ENCODE data around the gene RNF208.

Gene RNF208

DNA sequence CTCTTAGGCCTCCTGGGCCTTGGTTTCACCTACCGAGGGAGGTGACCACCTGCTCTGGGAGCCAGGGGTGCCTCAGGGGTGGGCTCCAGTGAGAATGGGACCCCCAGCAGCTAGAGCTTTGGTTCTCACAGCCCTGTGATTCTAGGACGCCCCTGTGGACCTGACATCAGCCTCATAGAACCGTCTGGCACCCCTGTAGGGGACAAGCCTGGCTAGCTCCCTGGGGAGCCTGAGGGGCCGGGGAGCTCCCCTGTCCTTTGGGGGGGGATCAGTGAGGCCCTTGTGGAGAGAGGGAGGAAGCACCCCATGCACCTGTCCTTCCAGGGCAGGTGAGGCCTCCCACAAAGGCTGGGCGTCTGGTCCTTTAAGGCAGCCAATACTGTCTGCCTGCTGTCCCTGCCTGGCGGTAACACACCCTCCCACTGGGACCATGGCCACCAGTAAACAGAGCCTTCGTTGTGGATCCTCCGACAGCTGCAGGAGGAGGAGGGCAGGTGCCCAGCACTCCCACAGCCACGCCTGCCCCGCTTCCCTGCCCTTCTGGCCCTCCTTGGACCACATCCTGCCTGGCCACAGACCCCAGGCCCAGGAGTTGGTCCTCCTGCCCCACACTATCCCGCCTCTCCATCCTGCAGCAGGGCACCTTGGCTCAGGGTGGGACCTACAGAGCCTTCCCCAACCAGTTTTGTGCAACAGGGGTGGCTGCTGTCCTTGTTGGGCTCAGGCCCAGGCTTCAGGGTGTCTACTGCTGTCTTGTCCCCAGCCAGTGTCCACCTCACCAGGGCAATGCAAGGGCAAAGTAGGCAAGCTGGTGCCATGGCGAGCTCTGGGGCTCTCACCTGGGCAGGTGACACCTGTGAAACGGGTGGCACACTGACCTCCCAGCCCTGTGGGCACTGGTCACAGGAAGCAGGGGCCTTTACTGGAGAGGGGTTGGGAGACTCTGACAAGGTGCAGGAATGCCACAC lies 16.0 kb upstream of the RNF208 start:
- no peak for DNase-seq

DNA sequence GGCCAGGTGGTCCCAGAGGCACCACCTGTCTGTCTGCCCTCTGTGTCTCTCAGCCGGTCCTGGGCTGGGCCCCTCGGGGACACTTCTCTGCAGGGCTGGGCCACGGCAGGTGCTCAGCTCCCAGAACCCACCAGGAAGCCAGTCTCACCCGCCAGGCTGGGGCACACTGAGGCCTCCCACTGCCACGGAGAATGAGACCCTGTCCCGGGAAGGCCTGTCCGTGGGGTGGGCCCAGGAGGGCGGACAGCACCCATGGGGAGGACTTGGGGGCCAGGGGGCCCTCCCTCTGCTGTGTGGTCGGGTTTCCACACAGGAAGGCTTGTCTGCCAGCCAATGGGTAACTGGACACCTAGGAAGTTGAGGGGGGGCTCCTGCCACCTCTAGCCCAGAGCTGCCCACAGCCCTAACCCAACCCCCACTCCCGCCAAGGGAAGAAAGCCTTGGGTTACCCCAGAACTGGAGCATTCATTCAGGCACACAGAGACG lies 14.9 kb upstream of the RNF208 start:
- no peak for DNase-seq

DNA sequence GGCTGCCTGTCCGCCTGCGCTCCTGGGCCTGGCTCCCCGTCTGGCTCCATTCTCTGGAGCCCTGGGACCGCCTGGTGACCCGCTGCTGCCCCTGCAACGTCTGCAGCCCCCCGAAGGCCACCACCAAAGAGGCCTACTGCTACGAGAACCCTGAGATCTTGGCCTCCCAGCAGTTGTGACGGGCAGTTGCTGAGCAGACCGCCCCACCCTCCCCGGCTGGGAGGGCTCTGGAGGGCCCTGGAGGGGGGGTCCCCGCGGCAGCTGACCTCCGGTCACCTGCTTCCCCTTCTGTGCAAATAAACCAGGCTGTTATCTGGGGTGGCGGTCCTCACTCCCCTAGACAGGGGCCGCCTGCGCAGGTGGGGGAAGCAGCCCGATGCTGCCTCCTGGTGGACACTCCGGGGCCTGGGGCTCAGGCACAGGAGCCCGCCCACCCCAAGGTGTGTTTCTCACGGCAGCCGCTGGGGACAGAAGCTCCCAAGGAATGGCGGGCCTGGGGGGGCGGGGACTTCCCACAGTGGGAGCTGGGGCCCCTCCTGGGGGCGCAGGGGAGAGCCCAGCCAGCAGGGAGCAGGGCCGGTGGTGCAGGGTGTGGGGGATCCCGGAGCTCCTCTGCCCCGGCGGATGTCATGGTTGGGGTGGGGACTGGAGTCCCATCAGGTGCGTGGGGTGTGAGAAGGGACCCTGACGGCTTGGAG lies 14.3 kb upstream of the RNF208 start:
- peak; percentile 90 for DNase-seq

DNA sequence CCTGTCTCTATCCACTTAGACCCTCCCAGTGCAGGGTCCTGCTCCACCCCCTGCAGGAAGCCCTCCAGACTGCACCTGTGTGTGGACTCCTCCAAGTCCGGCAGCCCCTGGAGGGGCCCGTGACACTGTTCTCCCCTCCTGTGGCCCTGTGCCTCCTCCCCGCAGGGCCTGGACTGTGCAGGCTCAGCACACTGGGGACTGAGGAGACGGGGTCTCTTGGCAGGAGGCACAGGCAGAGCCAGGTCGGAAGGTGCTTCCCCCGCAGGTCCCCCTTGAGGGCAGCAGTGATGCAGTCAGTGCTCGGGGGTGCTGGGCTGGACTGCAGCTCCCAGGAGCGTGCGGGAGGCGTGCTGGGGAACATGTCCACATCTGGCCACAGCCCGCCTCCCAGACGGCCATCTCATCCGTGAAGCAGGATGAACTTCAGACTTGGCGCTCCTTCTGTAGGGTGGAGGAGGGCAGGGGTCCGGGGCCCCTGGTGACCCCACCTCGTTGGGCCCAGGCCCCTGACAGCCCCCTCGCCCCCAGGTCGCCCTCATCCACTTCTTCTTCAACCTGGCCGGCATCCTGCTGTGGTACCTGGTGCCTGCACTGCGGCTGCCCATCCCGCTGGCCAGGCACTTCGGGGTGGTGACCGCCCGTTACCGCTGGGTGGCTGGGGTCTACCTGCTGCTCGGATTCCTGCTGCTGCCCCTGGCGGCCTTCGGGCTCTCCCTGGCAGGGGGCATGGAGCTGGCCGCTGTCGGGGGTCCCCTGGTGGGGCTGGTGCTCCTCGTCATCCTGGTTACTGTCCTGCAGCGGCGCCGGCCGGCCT lies 13.6 kb upstream of the RNF208 start:
- no peak for DNase-seq

DNA sequence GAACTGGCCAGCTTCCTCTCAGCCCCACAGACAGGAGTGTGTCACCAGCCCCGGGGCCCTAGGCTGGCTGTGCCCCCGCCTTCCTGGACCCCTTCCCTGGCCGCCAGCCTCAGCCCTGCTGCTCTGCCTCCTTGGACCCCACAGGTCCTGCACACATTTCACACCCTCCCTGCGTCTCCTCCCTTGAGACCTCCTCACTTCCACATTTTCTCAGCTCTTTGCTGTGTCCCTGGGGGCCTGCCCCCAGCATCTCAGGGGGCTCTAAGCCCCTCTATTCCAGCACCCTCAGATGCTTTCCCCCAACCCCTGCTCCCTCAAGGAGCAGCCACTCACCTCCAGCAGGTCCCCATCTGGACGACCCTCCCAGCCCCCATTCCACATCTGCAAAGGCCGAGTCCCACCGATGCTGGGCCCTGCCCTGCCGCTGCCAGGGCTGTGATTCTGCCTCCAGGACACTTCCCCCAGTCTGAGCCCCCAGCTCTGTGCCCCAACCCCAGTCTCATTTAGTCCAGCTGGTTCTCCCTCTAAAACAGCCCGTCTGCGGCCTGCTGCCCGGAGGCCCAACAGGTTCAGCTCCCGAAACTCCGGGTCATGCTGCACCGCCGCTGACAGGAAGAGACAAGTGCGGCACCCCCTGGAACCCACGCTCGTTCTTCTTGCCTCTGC lies 12.9 kb upstream of the RNF208 start:
- DNase-seq = no peak

DNA sequence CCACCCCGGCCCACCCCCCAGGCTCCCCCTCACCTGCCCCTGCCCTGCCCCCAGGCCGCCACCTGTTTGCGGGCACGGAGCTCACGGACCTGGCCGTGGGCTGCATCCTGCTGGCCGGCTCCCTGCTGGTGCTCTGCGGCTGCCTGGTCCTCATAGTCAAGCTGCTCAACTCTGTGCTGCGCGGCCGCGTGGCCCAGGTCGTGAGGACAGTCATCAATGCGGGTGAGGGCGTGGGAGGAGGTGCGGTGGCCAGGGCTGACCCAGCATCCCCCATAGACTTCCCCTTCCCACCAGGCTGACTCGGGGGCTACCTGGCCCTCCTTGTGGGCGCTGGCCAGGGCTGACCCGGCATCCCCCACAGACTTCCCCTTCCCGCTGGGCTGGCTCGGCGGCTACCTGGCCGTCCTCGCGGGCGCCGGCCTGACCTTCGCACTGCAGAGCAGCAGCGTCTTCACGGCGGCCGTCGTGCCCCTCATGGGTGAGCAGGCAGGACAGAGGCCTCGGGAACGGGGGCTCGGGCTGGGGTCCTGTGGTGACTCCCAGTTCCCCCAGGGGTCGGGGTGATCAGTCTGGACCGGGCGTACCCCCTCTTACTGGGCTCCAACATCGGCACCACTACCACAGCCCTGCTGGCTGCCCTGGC lies 12.1 kb upstream of the RNF208 start:
- DNase-seq = no peak

DNA sequence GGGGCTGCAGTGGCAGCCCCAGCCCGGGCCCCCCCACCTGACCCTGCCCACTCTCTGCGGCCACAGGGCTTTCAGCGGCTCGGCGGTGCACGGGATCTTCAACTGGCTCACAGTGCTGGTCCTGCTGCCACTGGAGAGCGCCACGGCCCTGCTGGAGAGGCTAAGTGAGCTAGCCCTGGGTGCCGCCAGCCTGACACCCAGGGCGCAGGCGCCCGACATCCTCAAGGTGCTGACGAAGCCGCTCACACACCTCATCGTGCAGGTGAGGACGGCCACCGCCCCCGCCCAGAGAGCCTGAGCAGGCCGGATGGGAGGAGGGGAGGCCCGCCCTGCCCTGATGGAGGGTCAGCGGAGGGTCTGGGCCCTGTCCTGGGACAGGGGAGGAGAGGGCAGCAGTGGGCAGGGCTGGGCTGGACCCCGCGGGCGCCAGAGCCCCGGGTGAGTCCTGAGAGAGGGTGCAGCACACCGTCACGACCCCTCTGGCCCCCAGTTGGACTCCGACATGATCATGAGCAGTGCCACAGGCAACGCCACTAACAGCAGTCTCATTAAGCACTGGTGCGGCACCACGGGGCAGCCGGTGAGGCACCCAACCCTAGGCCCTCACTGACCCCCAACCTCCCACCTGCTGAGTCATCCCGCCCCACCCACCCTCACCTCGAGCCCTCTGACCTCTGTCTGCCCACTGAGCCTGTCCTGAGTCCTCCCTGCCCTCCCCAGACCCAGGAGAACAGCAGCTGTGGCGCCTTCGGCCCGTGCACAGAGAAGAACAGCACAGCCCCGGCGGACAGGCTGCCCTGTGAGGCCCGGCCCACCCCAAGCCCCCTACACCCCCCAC lies 11.3 kb upstream of the RNF208 start:
- no peak for DNase-seq

DNA sequence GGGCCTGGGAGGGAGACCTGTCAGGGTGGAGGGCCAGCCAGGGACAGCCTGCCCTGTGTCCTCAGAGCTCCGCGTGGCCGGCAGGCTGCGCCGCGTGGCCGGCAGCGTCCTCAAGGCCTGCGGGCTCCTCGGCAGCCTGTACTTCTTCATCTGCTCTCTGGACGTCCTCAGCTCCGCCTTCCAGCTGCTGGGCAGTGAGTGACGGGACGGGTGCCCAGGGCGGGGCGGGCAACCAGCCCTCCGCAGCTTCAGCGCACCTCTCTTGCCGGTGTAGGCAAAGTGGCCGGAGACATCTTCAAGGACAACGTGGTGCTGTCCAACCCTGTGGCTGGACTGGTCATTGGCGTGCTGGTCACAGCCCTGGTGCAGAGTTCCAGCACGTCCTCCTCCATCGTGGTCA lies 10.5 kb upstream of the RNF208 start:
- no peak for DNase-seq

DNA sequence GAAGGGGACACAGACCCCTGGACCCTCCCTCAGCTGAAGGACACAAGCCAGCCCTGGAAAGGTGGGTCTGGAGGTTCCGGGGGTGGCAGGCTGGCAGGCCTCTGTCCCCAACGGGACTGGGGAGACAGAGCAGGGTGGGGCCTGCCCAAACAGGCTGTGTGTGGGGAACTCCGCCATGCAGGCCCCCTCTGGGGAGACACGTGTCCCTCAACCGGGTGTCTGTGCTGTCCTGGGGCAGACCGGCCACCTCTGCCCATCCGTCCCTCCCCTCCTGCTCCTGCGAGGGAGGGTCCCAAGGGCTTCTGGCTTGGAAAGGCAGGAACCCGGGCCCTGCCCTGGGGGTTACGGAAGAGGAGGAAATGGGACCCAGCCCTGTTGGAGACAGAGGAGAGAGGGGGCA lies 10.1 kb upstream of the RNF208 start:
- no peak for DNase-seq

DNA sequence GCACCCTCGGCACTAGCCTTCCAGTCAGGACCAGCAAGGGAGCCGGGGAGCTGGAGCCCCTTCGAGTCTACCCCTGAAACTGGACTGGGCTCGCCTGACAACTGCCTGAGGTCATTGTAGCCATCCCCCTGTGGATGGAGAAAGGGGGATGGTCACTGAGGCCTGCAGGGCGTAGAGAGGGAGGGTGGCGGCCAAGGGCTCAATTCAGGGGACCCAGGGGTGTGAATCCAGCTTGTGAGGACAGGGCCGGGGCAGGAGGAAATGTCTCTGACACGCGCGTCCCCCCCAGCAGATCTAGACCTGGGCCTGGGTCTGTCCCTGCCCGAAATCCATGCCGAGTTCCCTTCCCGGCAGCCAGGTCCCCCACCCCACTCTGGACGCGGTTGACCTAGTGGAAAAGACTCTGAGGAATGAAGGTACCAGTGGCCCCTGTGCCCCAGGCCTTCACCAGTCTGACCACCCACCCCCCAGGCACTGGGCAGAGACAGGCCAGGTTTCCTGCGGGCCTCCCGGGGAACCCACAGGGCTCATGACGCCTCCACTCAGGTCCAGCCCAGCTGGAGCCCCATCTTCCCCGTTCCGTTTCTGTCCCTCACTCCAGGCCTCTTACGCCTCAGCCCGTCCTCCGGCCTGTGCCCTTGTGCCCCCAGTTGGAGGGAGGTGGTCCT lies 9.5 kb upstream of the RNF208 start:
- DNase-seq = no peak

DNA sequence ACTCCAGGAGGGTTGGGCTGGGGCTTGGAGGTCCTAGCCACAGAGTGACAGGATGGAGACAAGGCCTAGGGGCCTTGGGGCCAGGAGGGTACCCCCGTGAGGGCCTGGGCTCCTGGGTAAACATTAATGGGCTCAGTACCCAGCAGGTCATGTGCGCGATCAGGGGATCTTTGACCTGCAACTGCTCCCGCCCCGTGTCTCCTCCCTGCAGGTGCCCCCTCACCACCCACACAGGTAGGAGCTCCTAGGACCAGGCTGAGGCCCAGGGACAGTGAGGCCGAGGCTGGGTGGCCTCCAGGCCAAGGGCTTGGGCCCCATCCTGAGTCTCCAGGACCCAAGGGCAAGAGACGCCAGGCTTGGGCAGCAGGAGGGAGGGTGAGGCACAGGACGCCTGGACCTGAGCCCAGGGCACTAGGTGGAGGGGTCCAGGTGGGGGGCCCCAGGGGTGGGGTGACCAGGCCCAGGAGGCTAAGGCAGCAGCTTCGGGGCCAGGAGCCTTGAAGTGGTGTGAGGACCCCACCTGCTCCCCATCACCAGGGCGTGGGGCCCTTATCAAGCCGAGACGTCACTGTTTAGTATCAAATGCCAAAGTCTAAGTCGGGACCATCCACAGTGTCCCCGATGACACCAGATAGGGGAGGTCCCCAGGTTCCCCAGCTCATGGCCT lies 8.8 kb upstream of the RNF208 start, which contains the start of gene SLC34A3:
SLC34A3 (plus strand) TSS at position 197 of the 667 bp plus-strand sequence. CDS start 802 bp downstream, outside the sequence.
- DNase-seq = no peak

DNA sequence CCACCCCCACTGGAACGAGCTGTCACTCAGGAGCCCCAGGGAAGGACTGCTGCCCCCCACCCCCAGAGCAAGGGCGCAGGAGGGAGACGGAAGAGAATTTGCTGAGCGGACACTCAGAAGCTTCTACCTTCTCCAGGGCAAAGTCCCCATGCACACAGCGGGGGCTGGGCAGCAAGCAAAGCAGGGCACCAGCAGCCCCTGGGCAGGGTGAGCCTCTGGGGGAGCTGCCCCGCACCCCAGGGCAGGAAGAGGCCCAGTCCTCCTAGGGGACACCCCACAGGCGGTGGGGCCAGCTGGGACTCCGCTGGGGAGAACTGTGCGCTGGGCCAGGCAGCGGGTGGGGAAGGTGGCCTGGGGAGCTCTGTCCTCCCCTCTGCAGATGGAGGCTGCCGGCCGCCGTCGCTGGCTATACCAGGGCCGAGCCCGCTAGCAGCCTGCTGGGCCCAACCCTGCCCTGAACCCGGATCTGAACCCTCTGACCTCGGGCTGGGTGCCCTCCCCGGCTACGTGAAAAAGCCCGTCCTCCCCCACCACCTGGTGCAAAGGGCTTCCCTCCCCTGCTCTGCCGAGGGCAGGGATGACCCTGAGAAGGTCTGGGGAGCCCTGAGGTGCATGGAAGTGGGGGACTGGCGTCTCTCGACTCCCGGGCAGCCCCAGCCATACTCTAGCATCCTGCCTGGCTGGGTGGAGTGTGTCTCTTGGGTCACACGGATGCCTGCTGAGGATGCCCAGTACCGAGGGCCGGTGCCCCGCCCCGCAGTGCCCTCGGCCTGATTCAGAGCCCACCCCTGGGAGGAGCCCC lies 8.1 kb upstream of the RNF208 start:
- no peak for DNase-seq

DNA sequence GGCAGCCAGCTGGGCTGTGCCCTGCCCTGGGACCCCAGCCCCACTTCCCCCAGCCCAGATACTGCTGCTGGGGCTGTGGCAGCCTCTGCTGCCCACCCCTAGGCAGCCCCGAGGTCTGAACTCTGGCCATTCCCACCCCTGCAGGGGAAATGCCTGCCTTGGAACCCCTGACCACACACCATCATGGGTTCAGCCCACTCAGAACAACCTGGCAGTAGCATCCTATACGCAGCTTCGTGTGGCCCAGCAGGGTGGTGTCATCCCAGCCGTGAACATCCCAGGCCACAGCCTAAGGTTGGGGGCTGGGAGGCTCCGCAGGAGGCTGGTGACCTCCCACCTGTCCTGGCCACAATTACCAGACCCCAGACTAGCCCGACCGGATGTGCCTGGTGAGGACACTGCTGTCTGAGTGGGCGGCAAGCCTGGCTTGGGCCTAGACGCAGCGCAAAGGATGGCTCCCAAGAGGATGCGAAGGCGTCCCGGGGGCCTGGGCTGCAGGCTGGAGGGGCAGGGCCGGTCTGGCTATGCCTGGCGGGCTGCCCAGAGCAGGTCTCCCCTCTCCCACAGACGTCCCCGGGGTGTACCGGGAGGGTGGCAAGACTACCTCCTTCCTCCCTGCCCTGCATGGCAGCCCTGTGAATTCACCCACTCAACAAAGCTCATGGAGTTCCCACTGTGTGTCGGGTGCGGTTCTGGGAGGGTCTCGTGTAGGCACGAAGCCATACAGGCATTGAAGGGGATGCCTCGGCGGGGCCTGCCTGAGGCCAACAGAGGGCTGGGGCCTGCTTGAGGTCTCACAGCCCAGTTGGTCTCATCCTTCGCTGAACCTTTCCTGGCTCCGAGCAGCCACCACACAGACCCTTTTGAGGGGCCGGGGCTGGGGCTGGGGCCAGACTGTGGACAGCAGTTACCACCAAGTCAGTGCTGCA lies 7.2 kb upstream of the RNF208 start:
- DNase-seq = no peak

DNA sequence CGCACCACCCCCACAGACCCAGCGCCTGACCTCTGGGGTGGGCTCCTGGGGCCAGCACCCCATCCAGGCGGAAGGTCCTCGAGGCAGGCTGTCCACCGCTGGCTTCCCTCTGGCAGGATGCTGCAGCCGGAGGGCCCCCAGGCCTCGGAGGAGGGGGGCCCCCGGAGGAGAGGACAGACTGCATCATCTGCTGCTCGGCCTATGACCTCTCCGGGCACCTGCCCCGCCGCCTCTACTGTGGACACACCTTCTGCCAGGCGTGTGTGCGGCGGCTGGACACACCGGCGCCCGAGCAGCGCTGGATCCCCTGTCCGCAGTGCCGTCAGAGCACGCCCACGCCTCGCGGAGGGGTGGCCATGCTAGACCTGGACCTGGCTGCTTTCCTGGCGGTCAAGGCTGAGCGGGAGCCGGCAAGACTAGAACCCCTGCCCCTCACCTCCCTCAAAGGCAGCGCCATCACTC lies 6.5 kb upstream of the RNF208 start:
- DNase-seq = no peak

DNA sequence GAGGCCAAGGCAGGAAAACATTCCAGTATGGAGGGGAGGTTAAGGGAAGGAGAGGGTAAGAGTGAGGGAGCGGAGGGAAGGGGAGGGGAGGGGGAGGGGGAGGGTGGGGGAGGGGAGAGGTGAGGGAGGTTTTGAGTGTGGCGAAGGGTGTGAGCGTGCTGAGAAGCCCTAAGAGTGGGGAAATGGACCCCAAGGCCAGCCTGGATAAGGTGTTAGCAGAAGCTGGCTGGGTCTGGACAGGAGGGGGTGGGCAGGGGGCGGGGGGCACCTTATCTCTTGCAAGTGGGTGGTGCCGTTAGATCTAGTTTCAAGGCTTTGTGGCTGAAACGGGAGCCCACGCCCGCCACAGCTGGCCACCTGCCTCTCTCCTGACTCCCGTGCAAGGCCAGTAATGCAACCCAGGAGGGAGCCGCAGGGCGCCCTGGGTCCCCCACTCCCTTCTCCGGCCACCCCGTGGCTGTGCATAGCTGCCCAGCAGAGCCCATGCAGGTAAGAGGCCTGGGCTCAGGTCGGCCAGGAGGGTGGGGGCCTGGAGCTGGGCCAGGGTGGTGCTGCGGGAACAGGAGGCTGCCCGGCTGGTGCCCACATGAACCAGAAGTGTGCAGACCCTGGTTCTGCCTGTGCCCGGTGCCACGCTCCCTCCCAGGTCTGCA lies 5.9 kb upstream of the RNF208 start:
- no peak for DNase-seq

DNA sequence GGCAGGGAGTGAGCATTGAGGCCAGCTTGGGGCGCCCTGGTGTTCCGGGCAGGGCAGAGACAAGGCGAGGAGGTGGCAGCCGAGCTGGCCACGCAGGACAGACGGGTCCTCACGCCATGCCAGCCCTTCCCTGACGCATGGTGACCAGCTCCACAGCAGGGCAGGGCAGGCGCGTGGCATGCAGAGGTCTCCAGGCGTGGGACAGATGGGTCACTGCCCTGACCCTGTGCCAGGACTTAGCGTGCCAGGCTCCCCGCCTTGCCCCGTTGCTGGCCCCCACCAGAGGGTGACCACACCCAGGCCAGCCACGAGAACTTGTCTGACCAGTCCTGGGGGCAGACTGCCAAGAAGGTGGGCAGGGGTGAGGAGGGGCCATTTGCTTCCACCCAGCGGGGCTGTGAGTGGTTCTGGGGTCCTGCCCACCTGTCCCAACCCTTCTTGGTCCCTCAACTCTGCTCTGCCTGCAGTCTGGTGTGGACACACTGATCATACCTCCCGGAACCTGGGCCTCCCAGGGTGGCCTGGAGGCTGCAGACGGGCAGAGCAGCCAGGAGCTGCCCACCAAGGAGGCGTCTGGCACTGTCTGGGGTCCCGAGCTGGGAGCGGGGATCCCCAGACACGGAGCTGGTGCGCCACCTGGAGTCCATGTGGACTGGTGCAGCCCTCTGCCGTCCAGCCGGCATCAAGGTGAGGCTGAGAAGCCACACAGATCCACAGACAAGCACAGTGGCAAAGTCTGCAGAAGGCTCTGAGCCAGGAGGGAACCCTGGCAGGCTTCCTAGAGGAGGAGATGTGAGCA lies 5.2 kb upstream of the RNF208 start, which contains the start of gene RNF224:
RNF224 (plus strand) TSS at position 449 of the 799 bp plus-strand sequence. CDS start 834 bp downstream, outside the sequence.
- DNase-seq = peak; percentile 76
